Anterior cingulate cortex (tissue), 58 donors: Measurements from ENCODE around the gene PRPF39.

Experiments used
- DNase-seq, 58 donors: peaks; one replicate each; lab custom pipeline; 2025; lab: John Stamatoyannopoulos, UW

Gene PRPF39, protein sequence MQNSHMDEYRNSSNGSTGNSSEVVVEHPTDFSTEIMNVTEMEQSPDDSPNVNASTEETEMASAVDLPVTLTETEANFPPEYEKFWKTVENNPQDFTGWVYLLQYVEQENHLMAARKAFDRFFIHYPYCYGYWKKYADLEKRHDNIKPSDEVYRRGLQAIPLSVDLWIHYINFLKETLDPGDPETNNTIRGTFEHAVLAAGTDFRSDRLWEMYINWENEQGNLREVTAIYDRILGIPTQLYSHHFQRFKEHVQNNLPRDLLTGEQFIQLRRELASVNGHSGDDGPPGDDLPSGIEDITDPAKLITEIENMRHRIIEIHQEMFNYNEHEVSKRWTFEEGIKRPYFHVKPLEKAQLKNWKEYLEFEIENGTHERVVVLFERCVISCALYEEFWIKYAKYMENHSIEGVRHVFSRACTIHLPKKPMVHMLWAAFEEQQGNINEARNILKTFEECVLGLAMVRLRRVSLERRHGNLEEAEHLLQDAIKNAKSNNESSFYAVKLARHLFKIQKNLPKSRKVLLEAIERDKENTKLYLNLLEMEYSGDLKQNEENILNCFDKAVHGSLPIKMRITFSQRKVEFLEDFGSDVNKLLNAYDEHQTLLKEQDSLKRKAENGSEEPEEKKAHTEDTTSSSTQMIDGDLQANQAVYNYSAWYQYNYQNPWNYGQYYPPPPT

DNA sequence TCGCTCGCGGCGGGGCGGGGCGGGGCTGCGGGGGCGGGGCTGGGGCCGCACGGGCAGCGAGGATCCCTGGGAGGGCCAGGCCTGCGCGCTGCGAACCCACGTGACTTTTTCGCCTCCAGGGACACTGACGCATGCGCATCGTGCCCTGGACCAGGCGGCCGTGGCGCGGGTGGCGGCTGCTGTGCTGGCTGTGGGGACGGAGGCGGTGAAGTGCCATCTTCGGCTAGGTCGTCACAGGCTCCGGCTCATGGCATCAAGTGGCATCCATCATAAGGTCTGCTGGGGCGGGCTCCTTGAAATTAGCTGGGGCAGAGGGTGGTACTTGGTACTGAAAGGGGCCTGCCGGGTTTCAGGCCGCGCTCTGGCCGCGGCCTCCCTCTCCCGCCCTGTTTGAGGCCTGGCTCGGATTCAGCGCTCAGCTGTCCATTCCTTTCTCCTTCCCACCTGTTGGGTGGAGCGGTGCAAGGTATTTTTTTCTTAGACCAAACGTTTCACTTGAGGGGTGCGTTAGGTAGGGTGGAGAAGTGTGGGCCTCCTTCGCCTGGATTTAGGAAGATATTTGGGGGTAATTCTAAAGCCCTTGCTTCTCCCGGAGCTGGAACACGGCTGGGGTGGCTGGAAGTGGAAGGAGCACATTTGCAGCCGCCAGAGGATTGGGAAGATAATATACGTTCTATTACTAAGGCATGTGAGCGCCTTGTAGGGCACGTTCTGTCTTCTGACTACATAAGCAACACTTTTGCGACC lies at the start of gene PRPF39:
PRPF39 (plus strand) TSS at position 141 of the 747 bp plus-strand sequence. CDS start 11,124 bp downstream, outside the sequence.
- DNase-seq, result peak; percentile 44 to 95 (median 90)

DNA sequence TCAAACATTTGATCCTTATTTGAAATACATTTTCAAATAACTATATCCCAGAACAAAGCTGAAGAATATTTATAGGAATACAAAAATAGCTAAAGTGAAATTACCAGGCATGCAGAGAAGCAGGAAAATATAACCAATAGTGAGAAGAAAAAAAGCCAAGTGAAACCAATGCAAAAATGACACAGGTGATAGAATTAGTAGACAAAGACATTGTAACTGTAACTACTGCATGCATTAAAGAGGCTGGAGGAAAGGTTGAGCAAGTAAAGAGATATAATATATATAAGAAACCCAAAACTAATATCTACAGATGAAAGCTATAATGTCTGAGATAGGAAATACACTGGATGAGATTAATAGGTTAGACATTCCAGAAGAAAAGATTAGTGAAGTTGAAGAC lies 49.2 kb upstream of the PRPF39 start:
- DNase-seq, result no peak

DNA sequence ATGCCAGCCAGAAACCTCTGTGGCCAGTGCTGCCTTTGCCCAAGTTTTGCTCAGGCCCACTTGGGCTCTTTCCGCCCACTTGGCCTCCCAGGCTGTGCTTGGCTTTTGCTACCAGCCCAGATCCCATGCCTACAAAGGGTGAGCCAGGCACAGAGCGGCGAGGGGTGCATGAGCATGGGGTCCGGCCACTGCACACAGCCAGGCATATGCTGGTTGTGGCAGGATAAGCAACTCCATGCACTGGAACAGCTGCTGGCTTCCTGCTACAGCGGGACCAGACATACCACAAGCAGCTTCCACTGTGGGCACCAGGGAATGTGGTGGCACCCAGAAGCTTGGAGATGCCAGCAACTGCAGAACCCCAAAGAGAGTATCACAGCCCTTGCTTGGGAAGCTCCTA lies 45.7 kb upstream of the PRPF39 start:
- DNase-seq, result no peak

DNA sequence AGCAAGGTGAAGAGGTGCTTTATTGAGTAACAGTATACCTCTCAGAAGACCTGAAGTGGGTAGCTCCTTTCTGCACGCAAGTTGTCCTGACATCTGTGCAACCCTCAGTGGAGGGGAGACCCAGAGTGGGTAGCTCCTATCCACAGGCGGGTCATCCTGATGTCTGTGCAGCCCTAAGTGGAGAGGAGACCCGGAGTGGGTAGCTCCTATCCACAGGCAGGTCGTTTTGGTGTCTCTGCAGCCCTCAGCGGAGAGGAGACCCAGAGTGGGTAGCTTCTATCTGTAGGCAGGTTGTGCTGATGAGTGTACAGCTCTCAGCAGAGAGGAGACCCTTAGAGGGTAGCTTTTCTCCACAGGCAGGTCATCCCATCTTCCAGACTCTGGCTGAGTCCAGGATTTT lies 45.1 kb upstream of the PRPF39 start:
- DNase-seq, result no peak

DNA sequence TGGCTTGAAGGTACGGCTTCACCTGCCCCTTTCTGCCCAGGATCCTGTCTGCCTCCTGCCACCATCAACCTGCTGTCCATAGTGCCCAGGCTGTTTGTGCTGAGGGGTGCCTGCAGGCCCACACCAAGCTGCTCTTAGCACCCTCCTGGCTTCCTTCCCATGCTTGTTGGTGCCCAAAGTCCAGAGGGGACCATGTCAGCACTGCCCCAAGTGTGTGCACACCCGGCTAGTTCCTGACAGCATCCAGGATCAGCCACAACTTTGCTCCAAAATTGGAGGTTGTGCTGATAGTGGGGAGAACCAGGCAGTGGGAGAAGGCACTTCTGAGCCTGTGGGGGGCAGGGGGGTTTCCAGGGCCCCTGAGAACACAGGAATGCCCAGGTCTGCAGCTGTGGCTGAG lies 44.5 kb upstream of the PRPF39 start:
- DNase-seq, result no peak

DNA sequence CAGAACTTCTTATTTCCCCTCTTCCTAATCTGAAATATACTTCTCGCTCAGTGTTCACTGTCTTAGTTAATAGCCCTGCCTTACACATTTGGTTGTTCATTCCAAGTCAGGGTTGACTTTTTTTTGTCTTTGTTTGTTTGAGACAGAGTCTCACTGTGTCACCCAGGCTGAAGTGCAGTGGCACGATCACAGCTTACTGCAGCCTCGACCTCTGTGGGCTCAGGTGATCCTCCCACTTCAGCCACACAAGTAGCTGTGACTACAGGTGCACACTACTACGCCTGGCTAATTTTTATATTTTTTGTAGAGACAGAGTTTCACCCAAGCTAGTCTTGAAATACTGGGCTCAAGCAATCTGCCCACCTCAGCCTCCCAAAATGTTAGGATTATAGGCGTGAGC lies 42.3 kb upstream of the PRPF39 start:
- no peak for DNase-seq

DNA sequence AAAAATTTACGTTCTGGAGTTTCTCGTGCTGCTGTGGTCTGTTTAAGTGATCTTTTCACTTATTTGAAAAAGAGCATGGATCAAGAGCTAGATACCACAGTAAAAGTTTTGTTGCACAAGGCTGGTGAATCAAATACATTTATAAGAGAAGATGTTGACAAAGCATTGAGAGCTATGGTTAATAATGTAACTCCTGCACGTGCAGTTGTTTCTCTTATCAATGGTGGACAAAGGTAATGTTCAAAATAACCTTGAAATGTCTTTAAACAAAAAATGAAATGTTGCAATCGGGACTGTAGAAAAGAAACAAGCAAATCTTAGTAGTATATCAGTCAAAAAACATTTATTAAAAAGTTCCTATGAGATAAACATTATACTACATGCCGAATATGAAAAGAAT lies 39.3 kb upstream of the PRPF39 start:
- DNase-seq, result no peak

DNA sequence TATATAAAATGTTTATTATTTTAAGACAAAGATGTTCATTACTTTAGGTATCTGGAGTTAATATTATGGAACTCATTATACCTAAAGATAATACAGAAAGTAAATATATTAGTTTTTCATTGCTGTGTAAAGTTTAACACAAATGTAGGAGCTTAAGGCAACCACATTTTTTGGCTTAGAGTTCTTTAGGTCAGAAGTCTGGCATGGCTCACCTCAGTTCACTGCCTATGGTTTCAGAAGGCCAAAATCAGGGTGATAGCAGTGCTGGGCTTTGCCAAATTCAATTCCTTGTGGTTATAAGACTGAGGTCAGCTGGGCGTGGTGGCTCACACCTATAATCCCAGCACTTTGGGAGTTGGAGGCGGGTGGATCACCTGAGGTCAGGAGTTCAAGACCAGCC lies 35.5 kb upstream of the PRPF39 start:
- DNase-seq, result no peak

DNA sequence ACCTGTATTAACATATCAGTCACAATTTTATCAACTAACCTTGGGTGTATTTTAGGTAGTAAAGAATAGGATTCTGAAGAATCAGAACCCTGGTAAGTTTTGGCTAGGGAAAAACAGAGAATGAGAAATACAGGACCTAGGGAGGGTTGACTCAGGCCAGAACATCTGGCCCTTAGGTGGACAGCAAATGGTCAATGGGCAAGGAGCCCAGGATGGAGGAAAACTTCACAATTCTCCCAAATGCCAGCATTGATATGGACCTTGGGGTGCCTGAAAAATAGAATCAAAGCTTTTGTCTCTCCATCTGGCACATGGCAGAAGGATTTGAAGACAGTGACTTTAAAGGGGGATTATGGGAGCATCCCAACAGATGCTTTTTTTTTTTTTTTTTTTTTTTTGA lies 32.7 kb upstream of the PRPF39 start:
- DNase-seq, result peak in 1 of 58 donors; percentile 9

DNA sequence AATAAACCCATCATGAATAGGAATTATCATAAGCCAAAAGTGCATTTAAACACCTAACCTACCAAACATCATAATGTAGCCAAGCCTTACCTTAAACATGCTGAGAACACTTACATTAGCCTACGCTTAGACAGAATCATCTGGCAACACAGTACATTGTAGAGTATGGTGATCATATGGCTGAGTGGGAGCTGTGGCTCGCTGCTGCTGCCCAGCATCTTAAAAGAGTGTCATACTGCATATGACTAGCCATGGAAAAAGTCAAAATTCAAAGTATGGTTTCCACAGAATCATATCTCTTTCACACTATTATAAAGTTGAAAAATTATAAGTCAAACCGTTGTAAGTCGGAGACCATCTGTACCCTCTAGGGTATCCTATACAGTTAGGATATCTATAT lies 32.0 kb upstream of the PRPF39 start:
- peak in 9 of 58 donors; percentile 1 to 32 (median 9) for DNase-seq

DNA sequence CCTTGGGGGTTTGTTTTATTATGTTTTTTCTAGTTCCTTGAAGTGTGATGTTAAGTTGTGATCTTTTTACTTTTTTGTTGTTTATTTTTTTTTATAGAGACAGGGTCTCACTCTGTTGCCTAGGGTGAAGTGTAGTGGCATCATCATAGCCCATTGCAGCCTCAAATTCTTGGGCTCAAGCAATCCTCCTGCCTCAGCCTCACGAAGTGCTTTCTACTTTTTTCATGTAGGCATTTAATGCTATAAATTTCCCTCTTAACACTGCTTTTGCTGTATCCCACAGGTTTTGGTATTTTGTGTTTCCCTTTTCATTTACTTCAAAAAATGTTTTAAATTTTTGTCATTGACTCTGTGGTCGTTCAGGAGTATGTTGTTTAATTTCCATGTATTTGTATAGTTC lies 26.6 kb upstream of the PRPF39 start:
- no peak for DNase-seq

DNA sequence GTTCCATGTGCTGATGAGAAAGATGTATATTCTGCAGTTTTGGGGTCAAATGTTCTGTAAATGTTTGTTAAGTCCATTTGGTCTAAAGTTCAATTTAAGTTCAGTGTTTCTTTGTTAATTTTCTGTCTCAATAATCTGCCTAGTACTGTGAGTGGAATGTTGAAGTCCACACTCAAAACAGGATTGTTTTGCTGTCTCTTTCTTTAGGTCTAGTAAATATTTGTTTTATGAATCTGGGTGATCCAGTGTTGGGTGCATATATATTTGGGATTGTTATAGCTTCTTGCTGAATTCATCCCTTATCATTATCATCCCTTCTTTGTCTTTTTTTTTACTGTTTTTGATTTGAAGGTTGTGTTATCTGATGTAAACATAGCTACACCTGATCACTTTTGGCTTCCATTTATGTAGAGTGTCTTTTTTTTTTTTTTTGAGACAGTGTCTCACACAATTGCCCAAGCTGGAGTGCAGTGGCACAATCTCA lies 26.0 kb upstream of the PRPF39 start:
- no peak for DNase-seq

DNA sequence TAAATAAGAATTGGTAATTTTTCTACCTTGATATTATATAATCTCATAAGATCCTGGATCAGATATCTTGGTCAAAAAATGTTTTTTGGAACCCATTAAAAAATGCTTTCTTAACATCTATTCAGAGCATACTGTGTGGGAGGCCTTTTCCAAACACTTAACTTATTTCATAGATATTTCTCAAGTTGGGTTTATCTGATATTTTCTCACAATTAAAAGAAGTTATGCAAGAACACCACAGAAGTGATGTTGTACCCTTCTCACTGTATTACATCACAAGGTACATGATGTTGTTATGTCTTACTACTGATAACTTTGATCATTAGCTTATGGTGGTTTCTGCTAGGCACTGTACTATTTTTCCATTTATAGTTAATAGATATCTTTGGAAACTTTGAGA lies 23.4 kb upstream of the PRPF39 start:
- no peak for DNase-seq

DNA sequence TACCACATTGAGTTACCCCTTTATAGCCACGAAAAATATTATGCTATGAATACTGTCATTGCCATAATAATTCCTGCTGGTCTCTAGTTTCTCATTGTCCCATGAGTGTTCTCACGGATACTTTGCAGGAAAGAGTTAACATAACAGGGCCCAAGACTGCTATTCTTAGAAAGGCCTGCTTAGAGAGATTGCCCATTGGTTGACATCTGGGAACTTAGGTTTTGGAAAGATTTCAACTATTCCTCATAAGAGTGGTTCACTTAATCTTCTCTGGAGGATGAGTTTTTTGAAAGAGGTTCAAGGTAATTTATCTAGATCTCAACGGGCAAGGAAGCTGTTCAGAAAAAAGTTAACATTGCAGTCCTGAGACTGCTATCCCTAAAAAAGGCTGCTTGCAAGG lies 18.4 kb upstream of the PRPF39 start:
- DNase-seq, result no peak

DNA sequence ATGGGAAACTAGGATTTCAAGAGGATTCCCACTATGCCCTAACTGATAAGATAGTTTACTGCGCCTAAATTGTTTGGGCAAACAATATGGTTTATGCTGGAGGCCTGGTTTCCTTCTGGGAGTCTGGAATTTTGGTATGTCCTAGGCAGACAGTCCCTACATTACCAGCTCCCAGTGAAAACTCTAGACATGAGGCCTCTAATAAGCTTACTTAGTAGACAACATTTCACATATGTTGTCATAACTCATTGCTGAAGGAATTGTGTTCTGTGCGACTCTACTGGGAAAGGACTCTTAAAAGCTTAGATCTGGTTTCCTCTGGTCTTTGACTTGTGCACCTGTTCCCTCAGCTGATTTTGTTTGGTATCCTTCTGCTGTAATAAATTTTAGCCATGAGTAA lies 18.0 kb upstream of the PRPF39 start:
- DNase-seq, result no peak

DNA sequence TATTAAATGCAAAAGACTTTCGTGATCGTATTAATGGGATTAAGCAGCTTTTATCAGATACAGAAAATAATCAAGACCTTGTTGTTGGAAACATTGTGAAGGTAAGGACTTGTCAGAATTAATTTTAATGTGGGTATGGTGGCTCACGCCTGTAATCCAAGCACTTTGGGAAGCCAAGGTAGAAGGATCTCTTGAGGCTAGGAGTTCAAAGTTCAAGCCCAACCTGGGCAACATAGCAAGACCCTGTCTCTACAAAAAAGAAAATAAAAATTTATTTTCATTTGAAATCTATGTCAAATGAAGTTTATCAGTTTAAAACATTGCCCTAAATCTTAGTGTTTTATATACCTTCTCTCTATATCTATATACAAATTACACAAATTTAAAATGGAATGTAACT lies 17.2 kb upstream of the PRPF39 start:
- DNase-seq, result no peak

DNA sequence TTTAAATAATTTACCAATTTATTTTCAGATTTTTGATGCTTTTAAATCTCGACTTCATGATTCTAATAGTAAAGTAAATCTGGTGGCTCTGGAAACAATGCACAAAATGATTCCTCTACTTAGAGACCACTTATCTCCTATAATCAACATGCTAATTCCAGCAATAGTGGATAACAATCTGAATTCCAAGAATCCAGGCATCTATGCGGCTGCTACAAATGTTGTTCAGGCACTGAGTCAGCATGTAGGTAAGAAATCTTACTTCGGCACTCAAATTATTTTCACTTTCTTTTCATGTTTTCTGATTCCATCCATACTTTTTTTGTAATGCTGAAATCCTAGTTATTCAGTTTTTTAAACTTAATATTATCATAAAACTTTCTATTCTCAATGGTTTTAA lies 15.5 kb upstream of the PRPF39 start:
- no peak for DNase-seq

DNA sequence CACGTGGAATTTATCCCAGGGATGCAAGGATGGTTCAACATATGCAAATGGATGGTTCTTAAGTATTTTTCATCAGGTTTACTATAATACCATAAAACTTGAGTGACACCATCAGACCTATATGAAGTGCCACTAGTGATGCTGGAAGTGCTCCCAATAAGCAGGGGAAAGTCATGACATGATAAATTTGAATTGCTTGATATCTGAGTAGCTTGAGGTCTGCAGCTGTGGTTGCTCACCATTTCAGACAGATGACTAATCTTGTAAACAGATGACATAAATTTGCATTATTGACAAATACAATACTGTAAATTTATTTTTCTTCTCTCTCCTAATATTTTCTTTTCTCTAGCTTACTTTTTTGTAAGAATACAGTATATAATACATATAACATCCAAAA lies 13.7 kb upstream of the PRPF39 start:
- no peak for DNase-seq

DNA sequence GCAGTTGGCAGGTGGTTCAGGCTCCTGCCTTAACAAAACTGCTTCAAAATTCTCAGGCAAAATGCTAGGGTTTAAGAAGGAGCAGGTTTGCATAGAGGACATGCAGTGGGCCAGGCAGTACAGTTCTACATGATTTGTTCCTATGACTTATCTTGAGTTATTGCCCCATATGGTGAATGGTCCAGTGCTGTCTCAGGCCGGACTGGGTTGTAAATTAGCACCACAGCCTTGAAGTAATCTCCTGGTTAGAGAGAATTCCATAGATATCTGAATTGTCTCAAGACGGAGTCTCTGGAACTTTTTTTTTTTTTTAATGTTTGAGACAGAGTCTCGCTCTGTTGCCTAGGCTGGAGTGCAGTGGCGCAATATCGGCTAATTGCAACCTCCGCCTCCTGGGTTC lies 11.8 kb upstream of the PRPF39 start:
- DNase-seq, result no peak

DNA sequence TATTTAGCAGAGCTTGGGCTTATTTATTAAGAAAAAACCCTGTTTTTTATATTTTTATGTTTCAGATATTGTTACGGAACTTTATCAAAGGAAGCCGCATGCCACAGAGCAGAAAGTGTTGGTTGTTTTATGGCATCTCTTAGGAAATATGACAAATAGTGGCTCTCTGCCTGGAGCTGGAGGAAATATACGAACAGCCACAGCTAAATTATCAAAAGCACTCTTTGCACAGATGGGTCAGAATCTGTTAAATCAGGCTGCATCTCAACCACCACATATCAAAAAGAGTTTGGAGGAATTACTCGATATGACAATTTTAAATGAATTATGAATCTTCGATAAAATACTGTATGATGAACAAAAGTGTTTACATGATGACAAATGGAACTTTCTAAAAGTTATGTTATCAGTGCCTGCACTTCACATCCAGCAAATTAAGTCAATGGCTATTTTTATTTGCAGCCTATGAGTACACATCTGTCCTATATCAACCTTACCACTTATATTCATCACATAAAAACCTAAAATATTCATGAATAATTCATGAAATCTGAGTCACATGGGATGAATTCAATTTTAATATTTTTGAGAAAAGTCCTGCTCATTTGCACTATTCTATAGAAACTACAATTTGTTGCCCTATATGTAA lies 10.6 kb upstream of the PRPF39 start:
- no peak for DNase-seq

DNA sequence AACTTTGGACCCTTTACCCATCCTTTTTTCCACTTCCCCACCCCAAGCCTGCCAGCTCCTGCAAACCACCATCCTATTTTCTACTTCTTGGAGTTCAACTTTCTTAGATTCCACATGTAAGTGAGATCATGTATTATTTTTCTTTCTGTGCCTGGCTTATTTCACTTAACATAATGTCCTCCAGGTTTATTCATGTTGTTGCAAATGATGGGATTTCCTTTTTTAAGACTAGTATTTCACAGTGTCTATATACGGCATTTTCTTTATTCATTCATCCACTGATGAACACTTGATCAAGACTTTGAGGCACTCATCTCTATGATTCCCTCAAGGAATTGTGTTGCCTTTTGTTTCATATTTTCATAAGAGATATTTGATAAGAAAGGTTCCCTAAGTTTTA lies 5.6 kb upstream of the PRPF39 start:
- no peak for DNase-seq
